SH-SY5Y (cell line): ENCODE results near the gene DENND5B.

Experiments
- GATA2 ChIP-seq: IDR thresholded peaks from 2 replicates; pipeline ENCODE4 v1.6.1; 2011; ENCODE audit warnings: mild to moderate bottlenecking, low read depth, low read length
- GATA3 ChIP-seq: IDR thresholded peaks from 2 replicates; pipeline ENCODE4 v1.6.1; 2011; ENCODE audit warnings: low read depth, mild to moderate bottlenecking, low read length, moderate library complexity

GRCh38 chr12:31633464-31633863 is 42.5 kb upstream of the DENND5B start:
- TF ChIP-seq GATA2 (no peak), GATA3 (no peak)
